Measurements from ENCODE around the gene WDR7. TPM values are rescaled to one million over a fixed set of nuclear protein-coding genes. Genes with fewer than 3 reads are reported as not detected.

WDR7 gene
- total and polyA plus RNA-seq, 12 donors = 3.6 to 64.6 (median 24.2) TPM

GRCh38 chr18:57075716-57076400 lies 424.7 kb downstream of the WDR7 start:
- intact Hi-C loops (cut with DNase I) = no loop called here
- no peak overlapping the region for H3K27ac ChIP-seq
- no peak for TF ChIP-seq CTCF (IDR thresholded peaks at IDR 0.05)
- TF ChIP-seq POLR2A (IDR thresholded peaks at IDR 0.05) = no peak
- no peak overlapping the region for H3K4me3 ChIP-seq
- no peak for DNase-seq
- H3K9me3 ChIP-seq (replicated peaks in 1 of 3) = no peaks in the 10 kb centered on the region
- H3K27me3 ChIP-seq = no peaks in the 10 kb centered on the region
- H3K4me1 ChIP-seq (replicated peaks in 1 of 2) = no peaks in the 10 kb centered on the region
- WGBS, 4 donors = 37 to 47% (median 46%) methylated on average over 12 to 17 of the region's 17 CpGs
- H3K36me3 ChIP-seq (replicated peaks in 1 of 2) = no peaks in the 10 kb centered on the region

DNA sequence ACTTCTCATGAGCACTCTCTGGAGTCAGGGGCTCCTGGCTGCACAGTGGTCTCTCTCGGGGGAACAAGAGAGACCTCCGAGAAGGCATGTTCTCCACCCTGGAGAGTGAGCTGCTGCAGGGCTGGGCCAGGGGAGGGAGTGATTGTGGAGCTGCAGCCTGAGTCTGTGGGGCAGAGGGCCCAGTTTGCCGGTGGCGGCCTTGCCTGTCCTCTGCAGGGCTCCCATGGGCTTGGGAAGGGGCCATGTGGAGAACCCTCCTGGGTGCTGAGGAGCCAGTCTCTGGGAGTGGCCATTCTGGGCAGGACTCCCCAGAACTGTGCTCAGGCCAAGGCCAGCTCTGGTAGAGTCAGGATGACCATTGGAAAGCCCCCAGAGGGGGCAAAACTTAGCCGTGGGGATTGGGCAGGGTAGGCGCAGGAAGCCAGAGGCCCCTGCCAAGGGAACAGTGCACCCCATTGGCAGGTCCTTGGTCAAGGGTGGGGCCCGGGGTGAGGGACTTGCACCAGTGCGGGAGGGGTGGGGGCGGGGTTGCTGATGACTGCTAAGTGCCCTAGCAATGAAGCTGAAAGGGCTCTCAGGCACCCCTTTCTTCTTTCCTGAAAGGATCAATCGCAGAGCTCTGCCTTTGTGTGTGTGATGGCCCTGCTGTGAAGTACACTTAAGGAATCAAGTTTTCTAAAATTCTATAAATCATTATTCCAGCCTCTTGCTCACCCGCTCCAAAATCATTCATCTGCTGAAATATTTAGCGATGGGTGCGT lies 426.0 kb downstream of the WDR7 start:
- Histone ChIP-seq H3K9me3 (replicated peaks in 1 of 3) (no peaks in the 10 kb centered on the region), H3K36me3 (replicated peaks in 1 of 2) (no peaks in the 10 kb centered on the region), H3K27me3 (no peaks in the 10 kb centered on the region), H3K4me1 (replicated peaks in 1 of 2) (no peaks in the 10 kb centered on the region), H3K27ac (no peak overlapping the region), H3K4me3 (no peak overlapping the region)
- no peak for DNase-seq
- intact Hi-C loops (cut with DNase I) = no loop called here
- TF ChIP-seq CTCF (IDR thresholded peaks at IDR 0.05) (no peak), POLR2A (IDR thresholded peaks at IDR 0.05) (no peak)
- 61 to 83% (median 73%) methylated on average over 6 to 13 of the region's 13 CpGs for WGBS, 4 donors

DNA sequence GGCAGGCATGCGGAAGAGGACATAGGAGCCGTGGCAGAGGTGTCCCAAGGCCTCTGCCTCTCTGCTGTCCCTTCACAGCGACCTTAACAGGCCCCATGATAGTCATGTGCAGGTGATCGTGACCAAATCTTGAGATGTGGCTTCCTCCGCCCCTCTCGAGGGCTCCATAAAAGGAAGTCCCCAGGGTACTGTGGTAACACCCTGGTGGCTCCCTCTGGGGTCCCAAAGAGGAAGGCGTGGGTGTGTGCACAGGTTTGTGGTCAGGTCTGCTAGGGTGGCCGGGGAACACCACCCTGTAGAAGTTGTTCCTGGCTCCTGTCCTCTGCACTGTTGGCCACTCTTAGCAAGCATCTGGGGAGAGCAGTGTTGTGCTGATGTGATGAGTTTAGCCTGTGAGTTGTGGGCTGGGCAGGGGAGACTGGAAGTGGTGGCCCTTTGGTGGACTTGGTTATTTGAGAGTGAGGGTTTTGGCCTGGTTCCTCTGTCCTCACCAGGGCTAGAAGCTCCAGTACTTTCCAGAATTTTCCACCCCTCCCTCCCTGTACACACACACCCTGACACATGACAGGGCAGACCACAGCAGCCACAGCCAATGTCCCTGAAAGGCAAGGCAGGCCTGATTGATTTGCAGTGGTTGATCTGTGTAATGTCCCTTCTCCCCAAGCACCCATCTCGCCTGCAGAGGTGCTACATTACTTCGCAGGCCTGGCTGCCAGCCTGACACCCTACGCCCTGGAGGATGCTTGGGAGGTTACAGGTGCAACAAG lies 426.8 kb downstream of the WDR7 start:
- no peak overlapping the region for H3K27ac ChIP-seq
- no peak overlapping the region for H3K4me3 ChIP-seq
- H3K27me3 ChIP-seq = no peaks in the 10 kb centered on the region
- WGBS, 4 donors = 71 to 81% (median 74%) methylated on average over 9 to 11 of the region's 11 CpGs
- TF ChIP-seq POLR2A (IDR thresholded peaks at IDR 0.05) (no peak), CTCF (IDR thresholded peaks at IDR 0.05) (no peak)
- no peaks in the 10 kb centered on the region for H3K4me1 ChIP-seq (replicated peaks in 1 of 2)
- H3K9me3 ChIP-seq (replicated peaks in 1 of 3) = no peaks in the 10 kb centered on the region
- intact Hi-C loops (cut with DNase I) = no loop called here
- DNase-seq = no peak
- no peaks in the 10 kb centered on the region for H3K36me3 ChIP-seq (replicated peaks in 1 of 2)

DNA sequence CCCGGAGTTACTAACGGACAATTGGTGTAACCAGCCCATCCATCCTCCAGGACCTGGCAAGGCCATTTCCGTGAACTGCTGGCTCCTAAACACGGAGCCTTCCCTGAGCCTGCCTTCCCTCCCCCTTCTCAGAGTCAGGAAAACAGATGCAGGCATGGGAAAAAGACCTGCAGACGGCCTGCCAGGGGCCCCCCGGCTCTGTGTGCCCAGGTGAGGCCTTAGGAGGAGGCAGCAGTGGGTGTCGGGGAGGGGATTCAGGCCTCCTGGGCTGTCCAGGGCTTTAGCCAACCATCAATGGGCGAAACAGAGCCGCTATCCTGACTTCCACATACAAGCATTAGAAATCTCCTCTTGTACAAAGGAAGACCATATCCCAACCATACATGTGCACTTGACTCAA lies 427.5 kb downstream of the WDR7 start:
- Histone ChIP-seq H3K9me3 (replicated peaks in 1 of 3) (no peaks in the 10 kb centered on the region), H3K36me3 (replicated peaks in 1 of 2) (no peaks in the 10 kb centered on the region), H3K4me3 (no peak overlapping the region), H3K4me1 (replicated peaks in 1 of 2) (no peaks in the 10 kb centered on the region), H3K27ac (no peak overlapping the region), H3K27me3 (no peaks in the 10 kb centered on the region)
- no peak for TF ChIP-seq CTCF (IDR thresholded peaks at IDR 0.05)
- no peak for TF ChIP-seq POLR2A (IDR thresholded peaks at IDR 0.05)
- 70 to 83% (median 71%) methylated on average over 9 of the region's 9 CpGs for WGBS, 4 donors
- intact Hi-C loops (cut with DNase I) = no loop called here
- DNase-seq = no peak
